GM20431 (cell line): ENCODE measurements around the gene LRRC4C.
"Not testable (repeated sequence)": the region's sequence is repeated elsewhere in the genome, so short reads cannot be mapped to it uniquely, and the experiment has no call there.

Experiments used
- in situ Hi-C: fragments of 300-500 bp; cut with MseI, MboI; formaldehyde crosslinking; loops from one replicate; pipeline ENCODE4 v1.15.0; 2020; ENCODE audit warnings: low sequenced_read_pairs; ENCODE audit not compliant: unreplicated experiment

LRRC4C gene

DNA sequence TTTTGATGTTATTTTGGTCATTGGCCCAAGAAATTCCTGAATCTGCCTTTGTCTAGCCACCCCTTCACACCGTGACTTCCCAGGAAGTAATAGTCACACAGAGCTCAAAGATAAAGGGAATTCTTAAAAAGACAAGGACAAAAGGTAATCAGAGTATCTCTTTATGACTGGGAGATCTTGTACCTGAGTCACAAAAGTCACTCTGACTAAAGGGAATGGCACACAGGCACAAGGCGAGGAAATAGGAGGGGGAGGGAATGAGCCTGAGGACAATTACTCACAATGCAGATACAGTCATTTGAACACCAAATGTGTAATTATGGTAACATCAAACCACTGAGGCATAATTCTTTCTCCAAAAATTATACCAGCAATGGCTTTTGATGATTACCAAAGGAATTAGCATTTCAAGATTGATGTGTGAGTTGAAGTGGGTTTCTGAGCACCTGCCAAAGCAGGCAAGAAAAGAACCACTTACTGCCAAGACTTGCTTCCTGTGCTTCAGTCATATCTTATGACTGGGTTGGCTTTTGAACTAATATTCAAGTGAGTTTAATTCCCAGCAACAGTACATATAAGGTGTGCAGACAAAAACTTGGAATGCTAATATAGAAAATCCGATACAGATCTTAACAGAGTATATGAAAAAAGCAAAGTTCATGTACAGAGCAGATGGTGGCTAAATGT, 856.4 kb downstream of the LRRC4C start:
- in situ Hi-C loops: no loop called here

DNA sequence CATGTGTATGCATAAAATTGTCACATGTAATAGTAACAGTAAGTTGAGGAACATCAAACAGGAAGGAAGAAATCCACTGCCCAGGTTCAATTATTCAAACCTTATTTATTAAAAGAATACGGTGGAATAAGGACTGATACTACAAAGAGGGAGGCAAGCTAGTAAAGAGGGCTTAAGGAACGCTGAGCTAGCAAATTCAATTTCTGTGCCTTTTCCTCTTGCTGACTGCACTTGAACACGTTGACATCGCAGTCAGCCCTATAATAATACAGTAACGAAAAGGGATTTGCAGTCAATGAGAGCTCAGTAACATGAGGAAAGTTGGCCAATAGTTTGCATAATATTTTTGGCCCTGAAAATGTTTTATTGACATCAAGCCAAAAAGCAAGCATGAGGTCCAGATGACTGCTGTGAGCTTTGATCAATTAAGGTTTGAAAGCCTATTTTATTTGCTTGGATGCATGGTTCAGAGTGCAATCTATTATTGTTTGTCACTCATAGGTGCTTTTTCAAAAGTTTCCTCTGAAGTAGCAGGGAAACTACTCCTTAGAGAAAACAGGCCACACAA, 861.8 kb downstream of the LRRC4C start:
- in situ Hi-C loops: no loop called here

- in situ Hi-C loops: no loop called here
These were observed 886.1 kb downstream of the LRRC4C start for GRCh38 chr11:40573254-40573891.

GRCh38 chr11:40569947-40570531, 889.4 kb downstream of the LRRC4C start:
- in situ Hi-C loops: no loop called here

DNA sequence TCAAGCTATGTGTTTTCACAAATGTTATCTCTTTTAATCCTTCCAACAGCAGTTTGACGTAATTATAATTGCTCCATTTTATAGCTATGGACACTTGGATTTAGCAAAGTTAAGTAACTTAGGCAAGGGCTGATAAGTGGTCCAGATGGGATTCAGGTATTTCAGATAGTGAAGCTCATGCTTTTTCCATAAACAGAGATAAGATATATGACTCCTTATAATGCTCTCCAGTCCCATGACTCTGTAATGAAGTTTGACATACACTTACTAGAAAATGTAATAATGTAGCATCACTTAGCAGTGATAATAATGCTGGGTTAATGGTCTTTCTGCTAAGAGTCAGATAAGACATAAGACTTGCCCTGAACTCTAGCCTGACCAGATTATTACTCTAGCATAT, 892.1 kb downstream of the LRRC4C start:
- in situ Hi-C loops: no loop called here

DNA sequence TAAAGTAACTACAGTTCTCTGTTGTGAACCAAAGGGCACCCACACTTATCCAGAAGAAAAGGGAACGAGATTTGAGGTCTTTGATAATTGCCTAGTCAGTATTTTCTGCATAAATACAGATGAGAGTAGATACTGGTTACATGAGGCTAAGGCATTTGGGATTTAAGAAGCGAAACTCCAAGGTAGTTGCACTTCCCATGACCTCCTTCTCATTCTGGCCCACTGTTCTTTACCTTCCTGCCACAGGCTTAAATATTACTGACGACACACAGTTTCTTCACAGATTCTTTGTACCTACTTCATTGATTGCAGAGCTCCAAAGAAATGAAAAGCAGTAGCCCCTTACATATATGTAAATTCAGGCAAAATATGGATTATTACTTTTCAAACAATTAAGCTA, 915.3 kb downstream of the LRRC4C start:
- in situ Hi-C loops: no loop called here

- in situ Hi-C loops: no loop called here
These were observed 916.6 kb downstream of the LRRC4C start for GRCh38 chr11:40542821-40543220.

DNA sequence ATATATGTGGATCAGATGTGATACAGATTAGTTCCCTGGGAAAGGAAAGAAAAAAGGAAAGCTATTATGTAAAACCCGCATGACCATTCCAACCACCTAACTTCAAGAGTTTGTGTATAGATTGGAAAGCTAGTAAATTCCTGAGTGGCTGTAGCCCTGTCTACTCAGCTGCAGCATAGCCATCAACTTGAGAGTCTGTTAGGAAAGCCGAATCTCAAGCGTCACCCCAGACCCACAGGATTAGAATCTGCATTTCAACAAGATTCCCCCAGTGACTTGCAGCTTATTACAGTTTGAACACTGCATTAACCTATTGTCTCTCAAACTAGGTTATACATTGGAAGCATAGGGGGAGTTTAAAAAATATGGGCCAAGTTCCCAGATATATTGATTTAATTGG, 921.7 kb downstream of the LRRC4C start:
- in situ Hi-C loops: no loop called here

DNA sequence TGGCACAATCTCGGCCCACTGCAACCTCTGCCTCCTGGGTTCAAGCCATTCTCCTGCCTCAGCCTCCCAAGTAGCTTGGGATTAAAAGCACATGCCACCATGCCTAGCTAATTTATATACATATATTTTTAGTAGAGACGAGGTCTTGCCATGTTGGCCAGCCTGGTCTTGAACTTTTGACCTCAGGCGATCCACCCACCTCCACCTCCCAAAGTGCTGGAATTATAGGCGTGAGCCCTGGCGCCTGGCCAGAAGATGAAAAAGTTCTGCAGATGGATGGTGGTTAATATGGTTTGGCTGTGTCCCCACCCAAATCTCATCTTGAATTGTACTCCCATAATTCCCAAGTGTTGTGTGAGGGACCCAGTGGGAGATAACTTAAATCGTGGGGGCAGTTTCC, 937.4 kb downstream of the LRRC4C start:
- in situ Hi-C loops: not testable (repeated sequence)

- in situ Hi-C loops: no loop called here
These were observed 942.3 kb downstream of the LRRC4C start for GRCh38 chr11:40517122-40517521.

DNA sequence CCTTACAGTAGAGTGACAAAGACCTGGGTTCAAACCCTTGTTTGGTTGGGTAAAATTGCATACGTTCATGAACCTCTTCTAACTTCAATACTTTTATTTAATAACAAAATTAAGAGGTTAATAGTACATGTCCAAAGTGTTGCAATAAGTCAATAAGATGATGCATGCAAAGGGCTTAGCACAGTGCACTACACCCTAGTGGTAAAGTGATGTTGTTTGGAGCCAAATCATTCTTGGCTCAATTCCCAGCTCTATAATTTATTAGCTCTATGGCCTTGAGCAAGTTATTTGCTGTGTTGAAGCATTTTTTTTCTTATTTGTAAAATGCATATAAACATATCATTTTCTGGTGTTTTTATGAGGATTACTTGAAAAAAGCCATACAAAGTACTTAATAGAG, 945.3 kb downstream of the LRRC4C start:
- in situ Hi-C loops: no loop called here

DNA sequence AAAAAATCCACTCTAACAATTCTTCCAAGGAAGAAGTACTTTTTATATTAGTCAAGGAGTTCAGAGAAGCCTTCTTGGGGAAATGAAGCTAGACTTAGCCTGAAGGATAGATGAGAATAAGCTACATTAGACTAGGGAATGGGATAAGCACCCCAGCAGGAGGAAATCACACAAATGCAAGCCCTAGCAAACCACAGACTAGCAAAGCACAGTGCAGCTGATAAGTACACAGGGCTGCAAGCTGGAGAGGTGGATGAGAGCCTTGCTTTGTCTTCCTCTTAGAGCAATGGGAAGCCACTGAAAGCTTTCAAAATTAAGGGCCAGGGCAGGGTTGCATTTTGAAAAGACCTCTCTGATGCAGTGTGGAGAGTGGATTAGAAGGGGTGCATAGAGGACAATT, 946.2 kb downstream of the LRRC4C start:
- in situ Hi-C loops: no loop called here

GRCh38 chr11:40508303-40508702, 951.1 kb downstream of the LRRC4C start:
- in situ Hi-C loops: no loop called here

DNA sequence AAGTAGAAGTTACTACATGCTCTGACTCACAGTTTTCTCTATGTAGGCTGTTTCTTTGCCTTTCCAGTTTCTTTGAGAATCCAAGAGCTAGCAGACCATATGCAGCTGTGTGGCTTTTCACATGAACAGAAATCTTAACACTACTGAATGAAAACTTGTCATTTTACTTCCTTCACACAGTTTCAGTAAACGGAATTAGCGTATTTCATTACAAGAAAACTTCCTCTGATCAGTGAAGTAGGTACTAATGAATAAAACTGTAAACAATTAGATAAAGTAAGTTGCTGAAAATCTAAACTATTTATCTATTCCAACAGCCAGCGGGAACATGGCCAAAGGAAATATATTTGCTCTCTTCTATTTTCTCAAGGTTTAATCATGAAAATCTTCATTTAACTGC, 953.2 kb downstream of the LRRC4C start:
- in situ Hi-C loops: no loop called here

- in situ Hi-C loops: no loop called here
These were observed 968.1 kb downstream of the LRRC4C start for GRCh38 chr11:40491341-40491740.

GRCh38 chr11:40467771-40468170, 991.7 kb downstream of the LRRC4C start:
- in situ Hi-C loops: no loop called here

- in situ Hi-C loops: no loop called here
These were observed 1014.1 kb downstream of the LRRC4C start for GRCh38 chr11:40445391-40445790.

GRCh38 chr11:40444151-40444550, 1015.3 kb downstream of the LRRC4C start:
- in situ Hi-C loops: no loop called here

- in situ Hi-C loops: no loop called here
These were observed 1024.1 kb downstream of the LRRC4C start for GRCh38 chr11:40435344-40435743.

GRCh38 chr11:40434926-40435325, 1024.5 kb downstream of the LRRC4C start:
- in situ Hi-C loops: no loop called here

- in situ Hi-C loops: no loop called here
These were observed 1027.1 kb downstream of the LRRC4C start for GRCh38 chr11:40432358-40432757.
